HG02763 (cell line): ENCODE measurements around the gene SCN1B.
"Not testable (repeated sequence)": the region's sequence is repeated elsewhere in the genome, so short reads cannot be mapped to it uniquely, and the experiment has no call there.

Experiments used
- ATAC-seq: cut with Tn5 transposase; IDR thresholded peaks from one replicate; pipeline ENCODE4 v1.9.1; 2021; ENCODE audit warnings: mild to moderate bottlenecking, moderate library complexity; ENCODE audit not compliant: unreplicated experiment

Gene SCN1B

DNA sequence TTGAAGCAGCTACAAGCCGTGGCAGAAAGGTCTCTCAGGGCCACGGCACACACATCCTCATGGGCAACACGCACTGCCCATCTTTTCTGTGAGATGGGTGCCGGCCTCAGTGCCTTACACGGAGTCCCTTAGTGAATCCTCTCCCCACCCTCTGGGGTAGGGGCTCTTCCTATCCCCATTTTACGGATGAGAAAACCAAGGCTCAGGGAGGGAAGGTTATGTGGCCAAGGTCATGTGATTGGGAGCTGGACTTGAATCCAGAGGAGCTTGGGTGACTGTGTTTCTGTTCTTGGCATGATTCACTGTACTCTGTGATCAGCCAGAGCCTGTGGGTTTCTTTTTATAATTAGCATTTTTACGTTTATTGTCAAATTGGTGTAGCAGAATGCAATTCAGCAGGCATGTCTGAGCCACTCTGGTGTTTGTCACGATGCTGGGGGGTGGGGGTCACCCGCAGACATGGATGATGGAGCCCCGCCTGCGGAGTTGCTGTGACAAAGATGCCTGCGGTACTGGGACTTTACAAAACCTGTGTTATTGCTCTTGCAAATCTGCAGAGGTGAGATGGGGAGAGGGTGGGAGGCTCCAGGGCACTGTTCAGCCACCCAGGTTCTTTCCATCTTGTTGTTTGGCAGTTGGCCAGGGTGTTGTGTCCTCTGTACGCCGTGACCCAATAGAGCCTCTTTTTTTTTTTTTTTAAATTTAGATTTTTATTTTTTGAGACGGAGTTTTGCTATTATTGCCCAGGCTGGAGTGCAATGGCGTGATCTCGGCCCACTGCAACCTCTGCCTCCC lies 4.5 kb downstream of the SCN1B start:
- ATAC-seq, result no peak

DNA sequence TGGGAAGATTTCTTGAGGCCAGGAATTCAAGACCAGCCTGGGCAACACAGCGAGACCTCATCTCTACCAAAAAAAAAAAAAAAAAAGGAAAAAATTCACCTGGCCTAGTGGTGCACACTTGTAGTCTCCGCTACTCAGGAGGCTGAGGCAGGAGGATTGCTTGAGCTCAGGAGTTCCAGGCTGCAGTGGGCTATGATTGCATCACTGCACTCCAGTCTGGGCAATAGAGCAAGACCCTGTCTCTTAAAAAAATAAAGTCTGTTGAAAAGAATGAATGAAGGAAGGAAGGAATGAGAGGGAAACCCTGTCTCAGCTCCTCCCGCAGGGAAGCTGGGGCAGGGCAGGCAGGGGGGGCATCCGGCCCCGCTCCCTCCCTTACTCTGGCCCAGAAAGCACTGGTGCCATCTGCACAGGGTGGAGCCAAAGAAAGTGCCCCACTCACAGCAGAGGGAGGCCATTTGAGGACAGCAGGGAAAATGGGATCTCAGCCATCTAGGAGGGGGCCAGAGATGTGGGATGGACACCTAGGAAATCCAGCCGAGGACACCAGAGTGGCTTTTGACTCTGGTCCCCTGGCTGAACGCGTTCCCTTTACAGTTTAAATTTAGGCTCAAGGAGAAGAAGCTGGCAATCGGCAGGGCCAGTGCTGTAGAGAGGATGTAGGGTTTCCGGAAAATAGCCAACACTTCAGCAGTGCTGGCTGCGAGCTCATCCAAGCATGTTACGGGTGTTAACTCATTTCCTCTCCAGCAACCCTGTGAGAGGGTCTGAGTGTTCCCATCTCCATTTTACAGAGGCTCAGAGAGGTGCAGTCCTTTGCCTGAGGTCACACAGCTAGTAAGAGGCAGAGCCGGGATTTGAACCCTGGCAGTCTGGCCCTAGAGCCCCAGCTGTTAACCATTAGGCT lies 7.7 kb downstream of the SCN1B start:
- ATAC-seq, result no peak

DNA sequence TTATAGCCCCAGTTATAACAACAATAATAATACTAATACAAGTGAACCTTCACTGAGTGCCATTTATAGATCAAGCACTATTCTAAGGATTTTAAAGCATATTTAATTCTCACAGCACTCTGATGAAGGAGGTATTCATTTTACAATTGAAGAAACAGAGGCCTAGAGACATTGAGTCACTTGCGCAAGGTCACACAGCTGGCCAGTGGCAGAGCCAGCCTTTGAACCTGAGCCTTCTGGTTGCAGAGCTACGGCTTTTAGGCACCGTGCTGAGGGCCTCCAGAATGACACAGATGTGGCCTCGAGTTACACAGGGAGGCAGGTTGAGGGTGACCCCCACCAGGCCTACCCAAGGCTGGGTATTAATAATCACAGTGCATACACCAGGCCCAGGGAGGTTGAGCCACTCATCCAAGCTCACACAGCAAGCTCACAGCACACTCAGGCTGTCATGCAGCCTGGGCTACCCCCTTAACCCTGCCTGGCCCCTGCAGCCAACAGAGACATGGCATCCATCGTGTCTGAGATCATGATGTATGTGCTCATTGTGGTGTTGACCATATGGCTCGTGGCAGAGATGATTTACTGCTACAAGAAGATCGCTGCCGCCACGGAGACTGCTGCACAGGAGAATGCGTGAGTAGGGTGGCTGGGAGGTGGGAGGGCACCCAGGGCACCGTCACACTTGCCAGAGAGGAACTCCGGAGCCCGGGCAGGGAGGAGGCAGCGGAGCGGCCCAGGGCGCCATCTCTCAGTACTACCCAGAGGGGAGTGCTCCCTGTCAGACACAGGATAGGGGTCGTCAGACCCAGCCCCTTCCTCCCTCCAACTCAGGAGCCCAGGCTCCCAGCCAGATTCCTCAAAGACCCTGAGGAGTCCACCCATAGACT lies 8.6 kb downstream of the SCN1B start:
- no peak for ATAC-seq

DNA sequence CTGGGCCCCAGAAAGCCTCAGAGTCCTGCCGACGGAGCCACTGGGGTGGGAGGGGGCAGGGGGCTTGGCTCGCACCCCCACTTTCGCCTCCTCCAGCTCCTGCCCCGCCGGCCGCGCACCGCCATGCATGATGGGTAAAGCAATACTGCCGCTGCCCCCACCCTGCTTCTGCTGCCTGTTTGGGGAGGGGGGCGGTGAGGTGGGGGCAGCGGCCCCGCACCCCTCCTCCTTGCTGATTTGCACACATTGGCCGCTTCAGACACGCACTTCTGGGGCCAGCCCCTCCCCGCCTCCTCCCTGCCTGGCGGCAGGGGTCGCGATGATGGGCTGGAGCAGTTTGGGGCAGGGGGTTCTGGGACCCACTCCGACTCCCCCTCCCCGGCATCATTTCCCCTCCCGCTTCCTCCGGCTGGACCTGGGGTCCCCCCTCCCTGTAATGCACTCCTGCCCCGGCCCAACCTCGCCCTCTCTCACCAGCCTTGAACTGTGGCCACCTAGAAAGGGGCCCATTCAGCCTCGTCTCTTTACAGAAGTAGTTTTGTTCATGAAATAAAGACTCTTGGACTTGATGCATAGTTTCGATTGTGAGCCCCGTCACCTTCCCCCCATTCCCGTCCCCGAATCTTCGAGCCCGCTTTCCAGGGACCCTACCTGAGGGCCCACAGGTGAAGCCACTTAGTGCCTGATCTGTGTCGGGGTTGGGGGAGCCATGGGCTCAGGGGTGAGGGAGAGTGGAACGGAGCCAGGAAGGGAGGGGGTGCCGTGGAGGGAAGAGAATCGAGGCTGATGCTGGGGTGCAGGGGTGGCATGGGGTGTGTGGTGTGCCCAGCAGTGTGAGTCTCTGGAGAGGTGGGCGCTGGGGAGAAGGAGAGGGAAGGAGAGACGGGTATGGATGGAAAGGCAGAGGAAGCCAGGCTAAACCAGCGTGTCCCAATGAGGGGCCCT lies 9.9 kb downstream of the SCN1B start:
- no peak for ATAC-seq

DNA sequence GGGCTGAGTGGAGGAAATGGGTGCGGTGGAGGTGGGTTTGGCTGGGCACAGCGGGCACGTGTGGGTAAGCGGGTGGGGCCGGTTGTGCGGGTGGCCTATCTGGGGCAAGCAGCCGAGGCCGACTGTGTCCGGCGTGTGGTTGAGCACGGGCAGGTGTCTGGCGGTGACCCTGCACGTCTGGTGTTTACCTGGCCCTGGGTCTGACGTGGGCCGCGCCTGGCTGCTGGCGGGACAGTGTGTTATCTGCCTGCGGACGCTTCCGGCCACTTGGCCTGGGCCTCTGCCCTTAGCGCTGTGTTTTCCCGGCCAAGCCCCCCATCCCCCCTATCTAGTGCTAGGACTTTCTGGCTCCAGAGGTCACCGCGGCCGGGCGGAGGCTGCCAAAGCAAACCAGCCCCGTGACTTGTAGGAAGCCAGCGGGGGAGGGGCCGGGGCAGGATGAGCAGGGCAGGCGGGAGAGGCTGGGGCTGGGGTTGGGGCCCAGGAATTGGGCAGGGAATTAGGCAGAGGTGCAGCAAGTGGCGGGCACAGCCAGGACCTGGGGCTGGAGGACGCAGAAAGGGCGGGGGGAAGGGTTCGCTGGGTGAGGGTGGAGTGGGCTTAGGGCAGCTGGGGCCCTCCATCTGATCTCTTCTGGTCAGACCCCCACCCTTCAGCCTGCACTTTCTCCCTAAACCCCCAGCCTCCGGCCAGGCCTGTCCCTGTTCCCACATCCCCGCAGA lies 10.7 kb downstream of the SCN1B start:
- ATAC-seq, result no peak

DNA sequence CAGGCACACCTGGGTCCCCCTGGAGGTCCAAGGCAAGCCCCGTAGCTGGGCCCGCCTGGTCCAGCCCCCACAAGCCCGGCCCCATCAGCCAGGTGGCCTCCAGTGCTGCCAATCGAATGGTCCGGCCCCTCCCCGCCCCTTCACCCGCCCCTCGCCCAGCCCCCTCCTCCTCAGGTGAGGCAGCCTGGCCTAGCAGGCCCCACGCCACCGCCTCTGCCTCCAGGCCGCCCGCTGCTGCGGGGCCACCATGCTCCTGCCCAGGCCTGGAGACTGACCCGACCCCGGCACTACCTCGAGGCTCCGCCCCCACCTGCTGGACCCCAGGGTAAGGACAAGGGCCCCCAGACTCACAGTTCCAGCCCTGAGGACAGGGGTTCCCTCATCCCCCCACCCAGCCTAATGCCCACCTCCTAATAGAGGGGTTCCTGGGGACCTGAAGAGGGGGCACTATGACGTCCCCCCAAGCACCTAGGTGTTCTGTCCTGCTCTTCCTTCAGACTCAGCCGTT lies 11.3 kb downstream of the SCN1B start, which contains the start of gene HPN:
Gene HPN (plus strand): TSS at position 174 of the 508 bp plus-strand sequence. CDS start 786 bp downstream, outside the sequence.
- no peak for ATAC-seq

DNA sequence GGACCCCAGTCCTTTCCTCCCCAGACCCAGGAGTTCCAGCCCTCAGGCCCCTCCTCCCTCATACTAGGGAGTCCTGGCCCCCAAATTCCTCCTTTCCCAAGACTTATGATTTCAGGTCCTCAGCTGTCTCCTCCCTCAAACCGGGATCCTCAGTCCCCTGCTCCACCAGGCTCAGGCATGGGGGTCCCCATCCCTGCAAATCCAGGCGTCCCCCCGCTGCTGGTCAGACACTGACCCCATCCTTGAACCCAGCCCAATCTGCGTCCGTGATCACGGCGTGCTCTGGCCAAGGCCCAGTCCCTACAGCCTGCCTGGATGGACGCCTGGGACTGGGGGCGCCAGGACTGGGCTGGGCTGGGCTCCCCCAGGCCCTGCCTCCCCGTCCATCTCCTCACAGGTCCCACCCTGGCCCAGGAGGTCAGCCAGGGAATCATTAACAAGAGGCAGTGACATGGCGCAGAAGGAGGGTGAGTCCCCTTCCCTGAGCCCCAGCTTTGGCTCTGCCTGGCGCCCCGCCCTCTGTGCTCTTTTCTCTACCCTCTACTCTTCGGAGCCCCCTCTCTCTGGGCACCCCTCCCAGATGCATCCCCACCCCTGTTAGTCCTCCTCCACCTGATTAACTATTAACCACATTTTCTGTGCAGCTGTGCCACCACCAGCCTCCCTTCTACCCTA lies 11.9 kb downstream of the SCN1B start:
- no peak for ATAC-seq

DNA sequence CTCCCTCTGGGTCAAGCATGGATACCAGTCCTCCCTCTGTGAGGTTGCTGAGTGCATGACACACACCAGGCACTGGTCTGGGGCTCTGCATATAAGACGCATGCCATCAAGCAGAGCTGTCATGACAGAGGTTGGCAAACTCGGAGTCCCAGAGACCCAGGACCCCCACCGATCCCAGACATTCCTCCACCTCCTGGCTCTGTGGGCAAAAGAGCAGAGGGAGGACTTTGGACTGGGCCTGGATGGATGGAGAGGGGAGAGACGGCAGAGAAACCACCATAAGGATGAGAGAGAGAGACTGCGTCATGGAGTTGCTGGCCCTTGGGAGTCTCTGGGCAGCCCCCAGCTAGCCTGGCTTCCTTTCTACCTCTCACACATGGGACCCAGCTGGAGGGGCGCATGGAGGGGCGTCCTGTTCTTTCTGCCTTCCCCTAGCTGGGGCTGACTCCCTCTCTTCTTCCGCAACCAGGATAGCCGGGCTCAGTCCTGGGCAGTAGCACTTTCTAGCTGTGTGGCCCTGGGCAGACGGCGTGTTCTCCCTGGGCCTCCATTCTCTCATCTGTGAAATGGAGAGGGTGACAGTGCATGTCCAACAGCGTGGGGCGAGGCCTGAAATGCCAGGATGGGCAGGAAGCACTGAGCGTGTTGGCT lies 12.8 kb downstream of the SCN1B start:
- ATAC-seq, result no peak

DNA sequence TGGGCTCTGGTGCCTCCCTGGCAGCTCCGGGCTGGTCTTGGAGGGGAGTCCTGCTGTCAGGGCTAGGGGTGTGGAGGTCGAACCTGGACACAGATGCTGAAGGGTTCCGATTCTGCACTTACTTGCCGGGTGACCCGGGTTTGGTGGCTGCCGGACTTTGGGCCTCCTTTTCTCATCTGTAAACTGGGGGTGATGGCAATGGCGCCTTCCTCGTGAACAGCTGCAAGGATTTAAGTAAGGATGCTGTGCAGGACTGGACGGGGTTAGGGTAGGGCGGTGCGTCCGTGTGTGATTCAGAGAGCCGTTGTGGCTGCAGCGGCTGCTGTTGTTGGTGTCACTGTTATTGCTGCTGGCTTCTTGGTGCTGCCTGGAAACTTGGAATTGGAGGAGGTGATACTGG lies 13.6 kb downstream of the SCN1B start:
- no peak for ATAC-seq

DNA sequence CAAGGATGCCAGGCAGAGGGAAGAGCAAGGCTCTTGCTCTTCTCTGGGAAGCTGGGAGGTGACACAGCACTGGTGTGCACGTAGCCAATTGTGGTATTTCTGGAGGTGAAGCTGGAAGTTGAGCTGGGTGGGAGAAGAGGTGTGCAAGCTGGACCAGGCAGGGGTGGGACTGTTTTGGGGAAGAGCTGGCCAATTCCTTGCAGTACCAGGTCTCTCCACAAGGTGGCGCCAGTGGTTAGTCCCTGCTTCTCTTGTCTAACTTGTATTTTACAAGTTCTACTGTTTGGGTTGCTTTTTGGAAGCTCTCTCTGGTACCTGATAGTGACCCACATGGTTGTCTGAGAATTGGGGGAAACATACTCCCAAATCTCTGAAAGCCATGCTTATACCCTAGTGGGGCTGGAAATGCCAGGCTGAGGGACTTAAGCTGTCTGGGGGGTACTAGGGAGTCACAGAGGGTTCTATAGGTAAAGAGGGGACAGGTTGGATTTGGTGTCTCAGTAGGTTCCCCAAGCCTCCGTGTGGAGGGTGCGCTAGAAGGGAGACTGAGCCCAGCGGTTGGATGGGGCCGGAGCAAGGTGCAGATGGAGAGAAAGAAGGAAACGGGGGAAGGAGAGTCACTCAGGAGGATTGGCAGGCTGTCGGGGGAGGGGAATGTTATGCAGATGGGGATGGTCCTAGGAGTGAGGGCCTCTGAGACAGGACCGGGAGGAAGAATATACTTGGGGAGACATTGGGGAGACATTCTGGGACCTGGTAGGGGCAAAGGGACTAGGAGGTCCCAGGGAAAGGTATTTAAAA lies 14.2 kb downstream of the SCN1B start:
- no peak for ATAC-seq

DNA sequence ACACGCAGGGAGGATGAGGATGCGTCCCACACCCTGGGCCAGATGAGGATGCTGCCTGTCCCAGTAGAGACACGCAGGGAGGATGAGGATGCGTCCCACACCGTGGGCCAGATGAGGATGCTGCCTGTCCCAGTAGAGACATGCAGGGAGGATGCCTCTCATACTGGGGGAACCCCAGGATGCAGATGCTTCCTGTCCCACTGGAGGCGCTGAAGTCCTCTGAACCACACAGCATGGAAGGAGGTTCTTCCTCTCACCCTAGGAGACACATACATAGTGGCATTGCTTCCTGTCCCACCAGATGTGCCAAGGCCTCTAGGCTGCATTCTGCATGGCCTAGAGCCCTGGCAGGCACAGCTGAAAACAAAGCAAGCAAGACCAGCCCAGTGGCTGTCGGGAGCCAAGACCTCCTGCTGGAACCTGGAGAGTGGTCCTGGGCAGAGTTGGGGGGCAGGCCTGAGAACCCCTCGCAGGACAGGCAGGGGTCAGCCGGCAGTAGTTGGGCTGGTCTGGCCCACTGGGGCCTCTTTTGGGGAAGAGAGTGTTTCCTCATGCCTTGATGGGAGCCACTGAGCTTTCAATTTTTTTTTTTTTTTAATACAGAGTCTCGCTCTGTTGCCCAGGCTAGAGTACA lies 15.5 kb downstream of the SCN1B start:
- no peak for ATAC-seq

DNA sequence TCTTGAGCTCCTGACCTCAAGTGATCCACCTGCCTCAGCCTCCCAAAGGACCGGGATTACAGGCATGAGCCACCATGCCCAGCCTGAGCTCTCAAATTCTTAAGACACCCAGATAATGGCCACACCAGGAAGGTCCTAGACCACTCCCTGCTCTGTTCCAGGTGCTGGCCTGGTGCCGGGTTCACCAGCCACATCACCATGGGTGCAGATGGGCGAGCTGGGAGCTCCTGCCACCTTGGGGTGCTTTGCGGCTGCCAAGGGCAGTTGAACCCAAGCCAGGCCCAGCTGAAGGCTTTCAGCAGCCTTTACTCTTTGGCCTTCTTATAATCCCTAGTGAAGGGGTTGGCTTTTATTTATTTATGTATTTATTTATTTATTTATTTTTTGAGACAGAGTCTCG lies 16.2 kb downstream of the SCN1B start:
- no peak for ATAC-seq

DNA sequence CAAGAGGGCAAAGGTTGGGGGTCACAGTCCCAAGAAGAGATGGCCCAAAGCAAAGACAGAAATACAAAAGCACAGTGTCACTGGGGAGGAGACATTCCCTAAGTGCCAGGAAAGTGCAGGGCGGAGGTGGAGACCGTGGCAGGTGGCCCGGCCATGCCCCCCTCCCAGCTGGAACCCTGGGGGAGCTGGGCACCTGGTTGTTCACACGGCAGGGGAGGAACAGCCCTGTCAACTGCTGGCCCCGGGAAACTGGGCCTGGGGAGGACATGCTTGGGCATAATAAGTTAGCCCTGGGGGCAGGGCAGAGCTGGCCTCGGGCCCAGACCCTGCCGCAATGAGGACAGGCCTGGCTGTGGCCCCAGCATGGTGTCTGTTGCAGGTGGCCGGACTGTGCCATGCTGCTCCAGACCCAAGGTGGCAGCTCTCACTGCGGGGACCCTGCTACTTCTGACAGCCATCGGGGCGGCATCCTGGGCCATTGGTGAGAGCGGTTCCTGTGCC lies 18.7 kb downstream of the SCN1B start:
- no peak for ATAC-seq

DNA sequence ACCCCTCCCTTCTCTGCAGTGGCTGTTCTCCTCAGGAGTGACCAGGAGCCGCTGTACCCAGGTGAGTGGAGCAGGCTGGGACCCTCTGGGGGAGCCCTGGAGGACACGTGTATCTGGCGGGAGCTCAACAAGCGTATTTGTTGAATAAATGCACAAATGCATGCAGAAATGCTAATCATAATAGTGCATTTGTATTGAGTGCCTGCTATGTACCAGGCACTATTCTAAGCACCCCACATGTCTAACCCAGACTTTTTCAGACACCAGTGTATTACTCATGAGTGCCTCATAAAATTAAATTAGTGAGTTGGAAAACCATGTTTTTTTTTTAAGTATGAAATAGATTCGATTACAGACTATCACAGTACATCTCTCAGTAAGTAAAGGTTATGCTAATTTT lies 19.2 kb downstream of the SCN1B start:
- ATAC-seq, result no peak

DNA sequence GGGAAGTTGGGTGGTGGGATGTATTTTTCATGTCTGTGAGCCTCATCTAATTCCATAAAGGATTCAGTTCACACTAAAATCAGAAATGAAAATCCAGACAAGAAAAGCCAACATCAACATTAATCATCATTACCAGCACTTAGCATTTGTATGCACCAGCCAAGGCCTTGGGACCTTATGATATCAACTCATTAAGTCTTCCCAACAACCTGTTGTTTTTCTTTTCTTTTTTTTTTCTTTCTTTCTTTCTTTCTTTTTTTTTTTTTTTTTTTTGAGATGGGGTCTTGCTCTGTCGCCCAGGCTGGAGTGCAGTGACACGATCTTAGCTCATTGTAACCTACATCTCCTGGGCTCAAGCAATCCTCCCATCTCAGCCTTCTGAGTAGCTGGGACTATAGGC lies 20.4 kb downstream of the SCN1B start:
- ATAC-seq, result not testable (repeated sequence)

DNA sequence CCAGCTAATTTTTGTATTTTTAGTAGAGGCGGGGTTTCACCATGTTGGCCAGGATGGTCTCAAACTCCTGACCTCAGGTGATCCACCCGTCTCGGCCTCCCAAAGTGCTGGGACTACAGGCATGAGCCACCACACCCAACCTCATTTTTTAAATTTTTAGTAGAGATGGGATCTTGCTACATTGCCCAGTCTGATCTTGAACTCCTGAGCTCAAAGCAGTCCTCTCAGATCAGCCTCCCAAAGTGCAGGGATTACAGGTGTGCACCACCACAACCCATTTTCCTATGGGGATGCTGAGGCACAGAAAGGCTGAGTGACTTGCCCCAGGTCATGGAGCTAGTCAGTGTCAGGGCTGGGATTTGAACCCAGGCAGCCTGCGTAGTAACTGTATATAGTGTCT lies 21.0 kb downstream of the SCN1B start:
- ATAC-seq, result not testable (repeated sequence)
